HCT116 (cell line): ENCODE results near the gene USP1. TPM values are rescaled to one million over a fixed set of nuclear protein-coding genes. Genes with fewer than 3 reads are reported as not detected.

ENCODE experiments used
- ATAC-seq: fragments of 200-7000 bp; cut with Tn5 transposase; 2 replicates; pipeline ENCODE4 v1.9.1; 2020; ENCODE audit warnings: mild to moderate bottlenecking, moderate library complexity
- BruUV-seq: library from RNA; stranded (reverse); fragments of 400-500 nt; replicated peaks from 2 replicates; lab custom pipeline; 2021; lab: Mats Ljungman, UMichigan
- CTCF ChIA-PET: fragments of 300-600 bp; sonication (Branson Sonifier 250); formaldehyde crosslinking; loops from one replicate; lab custom pipeline; 2021; ENCODE audit warnings: antibody characterized with exemption; lab: Charles Lee
- POLR2A ChIA-PET: fragments of 300-600, 350-600 bp; sonication (Branson Sonifier 250); formaldehyde crosslinking; loops from one replicate; lab custom pipeline; 2021; ENCODE audit warnings: antibody characterized with exemption; lab: Charles Lee
- RAD21 ChIA-PET, 2 experiments: fragments of 300-600 bp; sonication (Branson Sonifier 250); formaldehyde crosslinking; loops; one replicate each; lab custom pipeline; 2023; ENCODE audit warnings: low total read pairs in 2 of 2; ENCODE audit not compliant: uncharacterized antibody in 2 of 2, unreplicated experiment in 2 of 2, low non-redundant PET in 1 of 2; lab: Charles Lee
- DNase-seq: peaks from one replicate; pipeline ENCODE4 v3.0.0-alpha.2; 2010; ENCODE audit warnings: low read depth, low spot score
- H2AFZ ChIP-seq: fragments of 200-600 bp; shearing (Covaris generic), sonication (generic); 2 replicates; pipeline ENCODE4 v1.6.1; 2017; ENCODE audit warnings: low read depth, mixed run types, mixed read lengths, antibody characterized with exemption, low read length; ENCODE audit not compliant: poor library complexity, severe bottlenecking
- H3K27ac ChIP-seq: 2 replicates; pipeline ENCODE4 v1.5.1; 2012; ENCODE audit warnings: low read depth, low read length
- H3K27me3 ChIP-seq: fragments of 200-600 bp; sonication (generic); 2 replicates; pipeline ENCODE4 v1.6.1; 2016; ENCODE audit warnings: mixed run types, low read length, mixed read lengths; ENCODE audit not compliant: insufficient read depth
- H3K36me3 ChIP-seq, 2 experiments: fragments of 200-500 bp in 1 of 2; fragments of 200-600 bp in 1 of 2; sonication (Bioruptor generic) in 1 of 2; sonication (generic) in 1 of 2; 2 replicates each; pipeline versions ENCODE4 v1.5.1 to v1.6.1; 2014 to 2016; ENCODE audit warnings: low read length in 2 of 2, inconsistent platforms in 1 of 2, mixed read lengths in 1 of 2, mixed run types in 1 of 2; ENCODE audit not compliant: insufficient read depth in 2 of 2, control insufficient read depth in 1 of 2
- H3K4me1 ChIP-seq, 2 experiments: fragments of 200-600 bp in 1 of 2; sonication (generic) in 1 of 2; 2 replicates each; pipeline versions ENCODE4 v1.5.1 to v1.6.1; 2012 to 2017; ENCODE audit warnings: low read length in 2 of 2, inconsistent platforms in 1 of 2, mild to moderate bottlenecking in 1 of 2, mixed read lengths in 1 of 2, mixed run types in 1 of 2, moderate library complexity in 1 of 2; ENCODE audit not compliant: insufficient read depth in 2 of 2, control insufficient read depth in 1 of 2
- H3K4me2 ChIP-seq: fragments of 200-600 bp; sonication (generic); 2 replicates; pipeline ENCODE4 v1.6.1; 2017; ENCODE audit warnings: mixed run types, low read length, mixed read lengths
- H3K4me3 ChIP-seq, 2 experiments: fragments of 200-600 bp in 1 of 2; sonication (generic) in 1 of 2; replicated peaks in 1 of 2; 2 replicates each; pipeline ENCODE4 v1.5.1; 2011 to 2016; ENCODE audit warnings: low read length in 2 of 2, control low read depth in 1 of 2, low read depth in 1 of 2, mild to moderate bottlenecking in 1 of 2, mixed read lengths in 1 of 2, mixed run types in 1 of 2
- H3K79me2 ChIP-seq: fragments of 200-600 bp; sonication (generic); 2 replicates; pipeline ENCODE4 v1.6.1; 2017; ENCODE audit warnings: mild to moderate bottlenecking, mixed run types, low read length, moderate library complexity, mixed read lengths; ENCODE audit not compliant: insufficient read depth
- H3K9ac ChIP-seq: fragments of 200-600 bp; sonication (generic); 2 replicates; pipeline ENCODE4 v1.6.1; 2016; ENCODE audit warnings: low read length, mixed read lengths
- H3K9me2 ChIP-seq: fragments of 200-600 bp; sonication (generic), shearing (Covaris generic); 2 replicates; pipeline ENCODE4 v1.6.1; 2017; ENCODE audit warnings: mixed run types, mild to moderate bottlenecking, moderate library complexity; ENCODE audit not compliant: insufficient read depth
- H3K9me3 ChIP-seq, 2 experiments: fragments of 200-500 bp in 1 of 2; fragments of 200-600 bp in 1 of 2; sonication (Bioruptor generic) in 1 of 2; sonication (generic) in 1 of 2; 2 replicates each; pipeline ENCODE4 v1.6.1; 2014 to 2017; ENCODE audit warnings: low read length in 2 of 2, mixed read lengths in 2 of 2, inconsistent platforms in 1 of 2, low read depth in 1 of 2, mild to moderate bottlenecking in 1 of 2, mixed run types in 1 of 2, moderate library complexity in 1 of 2; ENCODE audit not compliant: control insufficient read depth in 1 of 2, insufficient read depth in 1 of 2
- H4K20me1 ChIP-seq: fragments of 200-600 bp; sonication (generic), shearing (Covaris generic); 2 replicates; pipeline ENCODE4 v1.6.1; 2017; ENCODE audit warnings: mixed run types, mild to moderate bottlenecking, moderate library complexity; ENCODE audit not compliant: insufficient read depth
- CEBPB ChIP-seq: IDR thresholded peaks from 2 replicates; pipeline ENCODE4 v1.6.1; 2012; ENCODE audit warnings: low read depth
- EGR1 ChIP-seq: IDR thresholded peaks from 2 replicates; pipeline ENCODE4 v1.6.1; 2012; ENCODE audit warnings: low read depth
- EZH2 ChIP-seq: fragments of 200-600 bp; sonication (generic); IDR thresholded peaks from 2 replicates; pipeline ENCODE4 v1.6.1; 2017; ENCODE audit warnings: antibody characterized with exemption, mixed run types
- EZH2phosphoT487 ChIP-seq: fragments of 200-600 bp; IDR thresholded peaks from 2 replicates; pipeline ENCODE4 v1.6.1; 2018; ENCODE audit warnings: antibody characterized with exemption, borderline replicate concordance
- FOSL1 ChIP-seq: IDR thresholded peaks from 2 replicates; pipeline ENCODE4 v1.6.1; 2012; ENCODE audit warnings: low read depth
- JUND ChIP-seq: IDR thresholded peaks from 2 replicates; pipeline ENCODE4 v1.6.1; 2012
- RAD21 ChIP-seq: IDR thresholded peaks from 2 replicates; pipeline ENCODE4 v1.6.1; 2012; ENCODE audit warnings: low read depth, mild to moderate bottlenecking
- SP1 ChIP-seq: IDR thresholded peaks from 2 replicates; pipeline ENCODE4 v1.6.1; 2012; ENCODE audit warnings: low read depth
- SRF ChIP-seq: IDR thresholded peaks from 2 replicates; pipeline ENCODE4 v1.6.1; 2012; ENCODE audit warnings: low read depth
- ZFX ChIP-seq: fragments of 450-650 bp; IDR thresholded peaks from 2 replicates; pipeline ENCODE4 v1.6.1; 2017
- ZNF274 ChIP-seq: fragments of 200-500 bp; sonication (Bioruptor generic); IDR thresholded peaks from 2 replicates; pipeline ENCODE4 v1.6.1; 2014; ENCODE audit warnings: mild to moderate bottlenecking, low read depth, low read length, inconsistent platforms
- intact Hi-C: fragments of 100-400 bp; cut with micrococcal nuclease; formaldehyde crosslinking; loops from 2 replicates; pipeline ENCODE4 v1.10.0; 2022
- total RNA-seq: library from RNA; stranded (reverse); gene quantifications from one replicate; pipeline ENCODE4 v1.2.1, GENCODE V29; 2021; ENCODE audit not compliant: unreplicated experiment
- TF ChIP-seq, protein P1 (sequence below): IDR thresholded peaks from 2 replicates; pipeline ENCODE4 v1.6.1; 2012
- TF ChIP-seq, protein P2 (sequence below): IDR thresholded peaks from 2 replicates; pipeline ENCODE4 v1.6.1; 2012

USP1 gene
- total RNA-seq, 1 experiment from 2014 or later = 37.8 TPM

- POLR2A ChIA-PET = no interaction called here
- ATAC-seq = no peak
Observed at GRCh38 chr1:62448221-62448933, 11.5 kb downstream of the USP1 start.

DNA sequence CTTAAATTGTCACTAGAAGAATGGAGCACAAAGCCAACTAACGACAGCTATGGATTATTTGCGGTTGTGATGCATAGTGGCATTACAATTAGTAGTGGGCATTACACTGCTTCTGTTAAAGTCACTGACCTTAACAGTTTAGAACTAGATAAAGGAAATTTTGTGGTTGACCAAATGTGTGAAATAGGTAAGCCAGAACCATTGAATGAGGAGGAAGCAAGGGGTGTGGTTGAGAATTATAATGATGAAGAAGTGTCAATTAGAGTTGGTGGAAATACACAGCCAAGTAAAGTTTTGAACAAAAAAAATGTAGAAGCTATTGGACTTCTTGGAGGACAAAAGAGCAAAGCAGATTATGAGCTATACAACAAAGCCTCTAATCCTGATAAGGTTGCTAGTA, 13.5 kb downstream of the USP1 start:
- CTCF ChIA-PET = no interaction called here
- ATAC-seq (no peak), DNase-seq (no peak)
- Histone ChIP-seq H3K4me1 (no peaks in the 10 kb centered on the region), H3K79me2 (peaks cover 50% of the 10 kb centered on the region), H3K27me3 (no peaks in the 10 kb centered on the region), H3K27ac (no peak overlapping the region), H2AFZ (no peak overlapping the region), H3K36me3 (peaks cover 36 to 39% of the 10 kb centered on the region in 2 experiments), H3K9ac (no peak overlapping the region), H3K9me2 (no peaks in the 10 kb centered on the region), H4K20me1 (peaks cover 16% of the 10 kb centered on the region; the same call in 1 of the 2 replicates), H3K4me3 (no peak overlapping the region), H3K9me3 (no peaks in the 10 kb centered on the region), H3K4me2 (no peak overlapping the region)
- no TSS peak for BruUV-seq
- intact Hi-C loops = no loop called here
- no peak for TF ChIP-seq RAD21
- TF ChIP-seq ZNF274 = no peak
- TF ChIP-seq EZH2 = no peak
- TF ChIP-seq JUND = no peak
- POLR2A ChIA-PET = no interaction called here
- RAD21 ChIA-PET = interaction anchor here in 1 of 2 experiments (0.5 kb wide), 1 partner anchor 303 kb away, joined by 3 read pairs; no protein-coding TSS in a partner anchor

More at GRCh38 chr1:62448221-62448933, 11.5 kb downstream of the USP1 start:
- intact Hi-C loops = no loop called here
- CTCF ChIA-PET = no interaction called here
- H3K27ac ChIP-seq = no peak overlapping the region
- no peaks in the 10 kb centered on the region for H3K27me3 ChIP-seq
- H2AFZ ChIP-seq = no peak overlapping the region
- peaks cover 40 to 53% of the 10 kb centered on the region in 2 experiments for H3K36me3 ChIP-seq
- H3K4me3 ChIP-seq = no peak overlapping the region
- H4K20me1 ChIP-seq = peaks cover 11% of the 10 kb centered on the region; the same call in 1 of the 2 replicates
- no peak for DNase-seq
- no TSS peak for BruUV-seq
- RAD21 ChIA-PET = no interaction called here
- peaks cover 69% of the 10 kb centered on the region for H3K79me2 ChIP-seq
- H3K9ac ChIP-seq = no peak overlapping the region
- no peaks in the 10 kb centered on the region for H3K9me3 ChIP-seq
- TF ChIP-seq ZFX (no peak), EZH2phosphoT487 (no peak), EGR1 (no peak), CEBPB (no peak), SRF (no peak), ZNF274 (no peak), SP1 (no peak), FOSL1 (no peak)
- TF ChIP-seq, protein P1, sequence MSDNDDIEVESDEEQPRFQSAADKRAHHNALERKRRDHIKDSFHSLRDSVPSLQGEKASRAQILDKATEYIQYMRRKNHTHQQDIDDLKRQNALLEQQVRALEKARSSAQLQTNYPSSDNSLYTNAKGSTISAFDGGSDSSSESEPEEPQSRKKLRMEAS = no peak
- TF ChIP-seq, protein P2, sequence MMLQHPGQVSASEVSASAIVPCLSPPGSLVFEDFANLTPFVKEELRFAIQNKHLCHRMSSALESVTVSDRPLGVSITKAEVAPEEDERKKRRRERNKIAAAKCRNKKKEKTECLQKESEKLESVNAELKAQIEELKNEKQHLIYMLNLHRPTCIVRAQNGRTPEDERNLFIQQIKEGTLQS = no peak
- TF ChIP-seq, all 23 proteins: peak for 0
- Histone ChIP-seq H3K4me1 (no peaks in the 10 kb centered on the region), H3K9me2 (no peaks in the 10 kb centered on the region), H3K4me2 (no peak overlapping the region)
